Upper lobe of right lung (tissue), 1 donor: ENCODE data around the gene CHRD. TPM values are rescaled to one million over a fixed set of nuclear protein-coding genes. Genes with fewer than 3 reads are reported as not detected.

ENCODE experiments used
- ATAC-seq: fragments of 200-7000 bp; cut with Tn5 transposase; one replicate; pipeline ENCODE4 v1.9.1; 2020; ENCODE audit warnings: mild to moderate bottlenecking, moderate library complexity
- DNase-seq: peaks from one replicate; pipeline ENCODE4 v3.0.0-alpha.2; 2020
- H3K27ac ChIP-seq: fragments of 200-600 bp; one replicate; pipeline ENCODE4 v1.8.0; 2022
- H3K27me3 ChIP-seq: fragments of 200-600 bp; one replicate; pipeline ENCODE4 v1.8.0; 2022; ENCODE audit warnings: mild to moderate bottlenecking
- H3K36me3 ChIP-seq: fragments of 200-600 bp; one replicate; pipeline ENCODE4 v1.8.0; 2022
- H3K4me1 ChIP-seq: fragments of 200-600 bp; one replicate; pipeline ENCODE4 v1.8.0; 2022
- H3K4me3 ChIP-seq: fragments of 200-600 bp; one replicate; pipeline ENCODE4 v1.8.0; 2022; ENCODE audit warnings: mild to moderate bottlenecking
- H3K9me3 ChIP-seq: fragments of 200-600 bp; one replicate; pipeline ENCODE4 v1.8.0; 2022
- intact Hi-C: fragments of 100-400 bp; cut with DNase I; formaldehyde crosslinking; loops from one replicate; pipeline ENCODE4 v1.11.0; 2022
- total RNA-seq: library from RNA; stranded (reverse); fragmentation: NEBNext Ultra II Directional; extraction: Animal tissue kit (Norgen Biotek cat#: 25700); gene quantifications from one replicate; pipeline ENCODE4 v1.2.1, GENCODE V29; 2021
- TF ChIP-seq, protein P1 (sequence below): fragments of 200-600 bp; IDR thresholded peaks from one replicate; pipeline ENCODE4 v1.8.0; 2022; ENCODE audit warnings: antibody characterized with exemption
- donor health status: DM: no; HTN: yes; CAD: no; lungs with severe emphysema.

The CHRD gene
- total RNA-seq, 1 donor from 2014 or later: 5.3 TPM

DNA sequence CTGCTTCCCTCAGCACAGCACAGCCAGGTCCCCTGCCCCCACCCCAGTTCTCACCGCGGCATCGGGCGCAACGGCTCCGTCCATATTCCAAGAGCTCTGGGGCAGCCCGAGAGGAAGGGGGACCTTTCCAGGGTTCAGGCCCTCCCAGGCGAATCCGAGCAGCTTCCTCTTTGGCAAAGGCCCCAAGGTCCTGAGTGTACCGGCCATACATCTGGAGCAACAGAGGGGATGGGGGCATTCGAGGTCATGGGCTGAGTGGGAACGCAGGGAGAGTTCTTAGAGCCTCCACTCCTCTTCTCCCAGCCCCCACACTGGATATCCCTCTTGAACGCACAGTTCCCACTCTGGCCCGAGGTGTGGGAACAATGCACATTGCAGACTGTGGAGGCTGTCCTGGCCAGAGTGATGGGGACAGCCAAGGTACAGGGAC, 20.9 kb upstream of the CHRD start:
- ATAC-seq (no peak), DNase-seq (no peak)
- Histone ChIP-seq H3K4me1 (peaks cover 13% of the 10 kb centered on the region), H3K9me3 (no peaks in the 10 kb centered on the region), H3K4me3 (no peak overlapping the region), H3K27ac (no peak overlapping the region), H3K27me3 (no peaks in the 10 kb centered on the region), H3K36me3 (no peaks in the 10 kb centered on the region)
- intact Hi-C loops: no loop called here
- TF ChIP-seq, protein P1, sequence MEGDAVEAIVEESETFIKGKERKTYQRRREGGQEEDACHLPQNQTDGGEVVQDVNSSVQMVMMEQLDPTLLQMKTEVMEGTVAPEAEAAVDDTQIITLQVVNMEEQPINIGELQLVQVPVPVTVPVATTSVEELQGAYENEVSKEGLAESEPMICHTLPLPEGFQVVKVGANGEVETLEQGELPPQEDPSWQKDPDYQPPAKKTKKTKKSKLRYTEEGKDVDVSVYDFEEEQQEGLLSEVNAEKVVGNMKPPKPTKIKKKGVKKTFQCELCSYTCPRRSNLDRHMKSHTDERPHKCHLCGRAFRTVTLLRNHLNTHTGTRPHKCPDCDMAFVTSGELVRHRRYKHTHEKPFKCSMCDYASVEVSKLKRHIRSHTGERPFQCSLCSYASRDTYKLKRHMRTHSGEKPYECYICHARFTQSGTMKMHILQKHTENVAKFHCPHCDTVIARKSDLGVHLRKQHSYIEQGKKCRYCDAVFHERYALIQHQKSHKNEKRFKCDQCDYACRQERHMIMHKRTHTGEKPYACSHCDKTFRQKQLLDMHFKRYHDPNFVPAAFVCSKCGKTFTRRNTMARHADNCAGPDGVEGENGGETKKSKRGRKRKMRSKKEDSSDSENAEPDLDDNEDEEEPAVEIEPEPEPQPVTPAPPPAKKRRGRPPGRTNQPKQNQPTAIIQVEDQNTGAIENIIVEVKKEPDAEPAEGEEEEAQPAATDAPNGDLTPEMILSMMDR: no peak

DNA sequence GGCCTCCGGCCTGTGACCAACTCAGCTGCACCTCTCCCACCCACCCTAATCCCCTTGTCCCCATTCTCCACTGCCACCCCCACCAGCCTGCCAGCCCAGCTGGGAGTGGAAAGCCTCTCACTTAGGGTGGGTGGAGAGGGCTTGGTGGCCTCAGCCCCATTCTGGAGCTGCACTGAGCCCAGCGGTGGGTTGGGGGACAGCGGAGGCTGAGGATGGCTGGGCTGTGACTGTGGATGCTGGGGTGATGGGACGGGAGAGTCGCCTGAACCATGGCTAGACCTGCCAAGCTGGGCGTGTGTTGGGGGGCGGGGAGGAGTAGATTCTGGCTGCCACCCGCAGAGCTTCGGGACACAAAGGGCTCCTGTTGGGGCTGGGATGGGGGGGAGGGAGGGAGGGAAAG, 20.2 kb upstream of the CHRD start:
- peaks cover 20% of the 10 kb centered on the region for H3K4me1 ChIP-seq

DNA sequence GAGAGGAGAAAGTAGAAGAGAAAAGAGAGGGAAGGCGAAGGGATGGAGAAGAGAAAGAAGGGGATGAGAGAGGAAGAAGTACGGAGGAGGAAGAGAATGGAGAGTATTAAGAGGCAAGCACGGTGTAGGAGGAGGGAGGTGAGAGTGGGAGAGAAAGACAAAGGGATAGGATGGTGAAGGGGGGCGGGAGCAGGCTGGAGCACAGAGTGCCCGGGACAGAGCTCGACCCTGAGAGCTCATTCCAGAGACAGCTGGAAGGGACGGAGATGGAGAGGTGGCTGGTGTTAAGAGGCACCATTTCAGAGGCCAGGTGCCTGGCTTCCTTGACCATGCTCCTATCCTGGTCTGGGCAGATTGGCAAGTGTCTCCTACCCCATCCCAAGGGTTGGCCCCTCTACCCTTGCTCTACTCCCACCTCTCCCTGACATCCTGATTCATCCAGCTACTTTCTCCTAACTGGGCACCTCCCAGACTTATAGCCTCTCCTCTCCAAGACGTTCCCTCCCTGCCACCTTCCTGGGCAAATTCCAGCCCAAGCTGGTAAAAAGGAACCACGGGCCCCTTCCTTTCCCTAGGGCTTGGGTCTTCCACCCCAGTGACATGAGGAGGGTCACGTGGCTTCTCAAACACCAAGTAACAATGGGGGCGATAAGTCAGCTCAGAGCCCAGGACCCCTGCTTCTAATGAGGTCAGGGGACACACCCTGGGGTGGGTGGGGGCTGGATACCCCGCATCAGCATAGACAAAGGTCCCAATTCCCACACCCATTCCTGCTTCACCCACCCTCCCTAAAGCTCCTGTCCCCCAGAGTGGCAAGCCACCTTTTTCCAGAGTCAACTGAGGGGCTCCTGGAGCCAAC, 19.6 kb upstream of the CHRD start:
- Histone ChIP-seq H3K27ac (no peak overlapping the region), H3K27me3 (no peaks in the 10 kb centered on the region), H3K36me3 (peaks cover 5% of the 10 kb centered on the region), H3K4me1 (peaks cover 21% of the 10 kb centered on the region), H3K4me3 (peak overlapping the region; percentile 93), H3K9me3 (no peaks in the 10 kb centered on the region)
- ATAC-seq (no peak), DNase-seq (no peak)
- intact Hi-C loops: no loop called here
- TF ChIP-seq, protein P1: no peak

More for the DNA sequence above, 20.2 kb upstream of the CHRD start:
- no peak for ATAC-seq
- TF ChIP-seq, protein P1: no peak
- no peaks in the 10 kb centered on the region for H3K27me3 ChIP-seq
- no peak overlapping the region for H3K4me3 ChIP-seq
- no peaks in the 10 kb centered on the region for H3K9me3 ChIP-seq
- DNase-seq: no peak
- intact Hi-C loops: no loop called here
- H3K36me3 ChIP-seq: no peaks in the 10 kb centered on the region
- H3K27ac ChIP-seq: no peak overlapping the region

DNA sequence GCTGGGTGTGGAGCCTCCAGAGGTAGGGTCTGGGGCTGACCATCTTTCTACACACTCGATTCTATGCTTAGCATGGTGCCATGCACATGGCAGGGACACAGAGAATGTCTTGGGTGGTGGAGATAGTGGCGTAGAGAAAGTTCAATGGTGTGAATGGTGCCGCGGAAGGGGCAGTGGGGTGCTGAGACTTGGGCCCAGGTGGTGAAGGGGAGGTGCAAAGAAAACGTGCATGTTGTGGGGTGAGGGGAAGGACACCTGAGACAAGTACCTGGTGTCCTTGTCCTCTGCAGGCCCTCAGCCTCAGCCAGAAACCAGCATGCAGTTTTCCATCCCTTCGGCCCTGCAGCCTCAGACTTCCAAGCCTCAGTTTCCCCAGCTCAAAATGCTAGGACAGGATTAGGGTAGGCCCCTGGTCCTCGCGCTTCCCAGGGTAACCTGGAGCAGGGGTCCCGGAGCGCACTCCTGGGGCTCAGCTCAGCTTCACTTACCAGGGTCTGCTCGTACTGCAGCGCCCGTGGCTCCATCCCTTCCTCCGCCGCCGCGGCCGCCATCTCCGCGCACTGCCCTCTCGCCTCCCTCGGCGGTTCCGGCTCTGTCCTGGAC, 18.8 kb upstream of the CHRD start:
- no peaks in the 10 kb centered on the region for H3K27me3 ChIP-seq
- peaks cover 9% of the 10 kb centered on the region for H3K36me3 ChIP-seq
- H3K9me3 ChIP-seq: no peaks in the 10 kb centered on the region
- peaks cover 21% of the 10 kb centered on the region for H3K4me1 ChIP-seq
- DNase-seq: no peak
- TF ChIP-seq, protein P1: no peak
- intact Hi-C loops: no loop called here
- no peak for ATAC-seq
- H3K27ac ChIP-seq: peak overlapping the region; percentile 100
- H3K4me3 ChIP-seq: peak overlapping the region; percentile 93

DNA sequence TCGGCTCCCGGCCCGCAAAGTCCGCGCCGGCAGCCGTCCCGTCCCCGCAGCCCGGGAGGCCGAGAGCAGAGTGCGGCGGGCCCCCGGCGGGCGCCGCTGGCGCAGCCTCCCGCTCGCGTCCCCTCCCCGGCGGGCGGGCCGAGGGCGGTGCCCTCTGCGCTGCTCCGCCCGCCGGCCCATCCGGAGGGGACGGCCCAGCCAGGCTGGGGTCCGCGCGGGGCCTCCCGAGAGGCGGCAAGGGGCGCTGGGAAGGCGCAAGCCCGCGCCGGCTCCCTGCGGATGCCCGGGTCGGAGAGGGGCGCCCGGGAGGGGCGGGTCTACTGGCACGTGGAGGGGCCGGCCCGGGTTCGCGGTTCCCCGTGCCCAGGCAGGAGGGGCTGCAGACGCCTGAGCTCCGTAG, 18.3 kb upstream of the CHRD start, which contains the start of the genes CLCN2 and POLR2H:
Gene CLCN2, minus strand, starts transcription at position 74 of the 400 bp plus-strand sequence. CDS start 126 bp downstream, outside the sequence.
Gene POLR2H, plus strand, starts transcription at position 179 of the 400 bp plus-strand sequence. CDS start 1,783 bp downstream, outside the sequence.
- peak; percentile 83 for DNase-seq

More for the DNA sequence above, 18.3 kb upstream of the CHRD start, which contains the start of the genes CLCN2 and POLR2H:
- Histone ChIP-seq H3K36me3 (peaks cover 14% of the 10 kb centered on the region), H3K27ac (peak within 1 kb of the TSS; percentile 100), H3K27me3 (no peaks in the 10 kb centered on the region), H3K4me1 (peaks cover 21% of the 10 kb centered on the region), H3K4me3 (peak within 1 kb of the TSS; percentile 93), H3K9me3 (no peaks in the 10 kb centered on the region)
- TF ChIP-seq, protein P1: no peak
- peak; percentile 71 for ATAC-seq
- intact Hi-C loops: no loop called here
